Colon (tissue), 2 donors: Measurements from ENCODE around the gene DGUOK.
"Not testable (repeated sequence)": the region's sequence is repeated elsewhere in the genome, so short reads cannot be mapped to it uniquely, and the experiment has no call there.

Experiments
- FAIRE-seq: peaks from 2 replicates; lab custom pipeline; 2012; peaks lifted over from hg19 to GRCh38; lab: Jason Lieb, UNC
- donor health status: control.
- donor health status: control.

Gene DGUOK

DNA sequence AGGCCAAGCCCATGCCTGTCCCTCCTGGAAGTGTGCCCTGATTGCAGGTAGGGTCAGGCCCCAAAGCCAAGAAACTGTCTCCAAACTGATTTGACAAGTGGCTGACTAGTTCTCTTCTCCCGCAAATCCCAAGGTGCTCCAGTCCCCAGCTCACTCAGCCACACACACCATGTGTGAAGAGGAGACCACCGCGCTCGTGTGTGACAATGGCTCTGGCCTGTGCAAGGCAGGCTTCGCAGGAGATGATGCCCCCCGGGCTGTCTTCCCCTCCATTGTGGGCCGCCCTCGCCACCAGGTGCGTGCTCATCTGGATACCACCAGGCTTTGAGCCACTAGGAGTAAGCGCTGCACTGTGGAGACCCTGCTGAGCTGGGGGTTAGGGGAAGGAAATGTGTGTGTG, 25.5 kb upstream of the DGUOK start:
- FAIRE-seq: no peak

DNA sequence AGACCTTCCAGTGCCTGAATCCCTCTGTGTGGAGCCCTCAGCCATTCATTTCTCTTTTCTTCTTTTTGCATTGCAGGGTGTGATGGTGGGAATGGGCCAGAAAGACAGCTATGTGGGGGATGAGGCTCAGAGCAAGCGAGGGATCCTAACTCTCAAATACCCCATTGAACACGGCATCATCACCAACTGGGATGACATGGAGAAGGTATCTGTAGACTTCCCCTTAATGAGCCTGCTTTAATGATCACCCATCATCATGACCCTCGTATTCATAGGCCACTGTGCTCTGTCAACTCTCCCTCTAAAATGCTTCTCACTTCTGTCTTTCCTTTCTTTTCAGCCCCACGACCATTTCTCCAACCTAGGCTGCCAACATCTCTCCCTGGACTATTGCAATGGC, 24.4 kb upstream of the DGUOK start:
- no peak for FAIRE-seq

DNA sequence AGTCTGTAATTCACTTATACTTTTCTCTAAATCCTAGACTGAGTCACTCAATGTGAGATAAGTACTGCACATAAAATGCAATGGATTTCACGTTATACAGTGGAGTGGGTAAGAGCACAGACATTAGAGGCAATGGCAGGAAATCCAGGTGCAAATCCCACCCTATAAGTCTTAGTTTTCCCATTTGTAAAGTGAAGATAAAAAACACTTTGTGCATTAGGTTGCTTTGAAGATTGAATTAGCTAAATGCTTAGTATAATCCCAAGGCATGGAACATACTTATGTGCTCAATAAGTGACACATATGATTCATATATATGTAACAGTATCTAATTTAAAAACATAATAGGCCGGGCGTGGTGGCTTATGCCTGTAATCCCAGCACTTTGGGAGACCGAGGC, 23.4 kb upstream of the DGUOK start:
- no peak for FAIRE-seq

DNA sequence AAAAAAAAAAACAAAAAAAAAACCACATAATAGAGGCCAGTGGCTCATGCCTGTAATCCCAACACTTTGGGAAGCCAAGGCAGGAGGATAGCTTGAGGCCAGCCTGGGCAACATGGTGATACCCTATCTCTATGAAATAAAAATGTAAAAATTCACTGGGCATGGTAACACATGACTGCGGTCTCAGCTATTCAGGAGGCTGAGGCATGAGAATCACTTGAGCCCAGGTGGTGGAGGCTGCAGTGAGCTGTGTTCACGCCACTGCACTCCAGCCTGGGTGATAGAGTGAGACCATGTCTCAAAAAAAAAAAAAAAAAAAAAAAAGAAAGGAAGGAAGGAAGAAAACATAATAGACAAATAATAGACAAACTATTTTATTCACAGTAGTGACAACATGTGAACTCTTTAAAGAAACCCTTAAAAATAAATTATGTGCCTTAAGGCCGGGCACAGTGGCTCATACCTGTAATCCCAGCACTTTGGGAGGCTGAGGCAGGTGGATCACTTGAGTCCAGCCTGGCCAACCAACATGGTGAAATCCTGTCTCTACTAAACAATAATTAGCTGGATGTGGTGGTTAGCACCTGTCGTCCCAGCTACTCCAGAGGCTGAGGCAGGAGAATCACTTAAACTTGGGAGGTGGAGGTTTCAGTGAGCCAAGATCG, 22.6 kb upstream of the DGUOK start:
- not testable (repeated sequence) for FAIRE-seq

DNA sequence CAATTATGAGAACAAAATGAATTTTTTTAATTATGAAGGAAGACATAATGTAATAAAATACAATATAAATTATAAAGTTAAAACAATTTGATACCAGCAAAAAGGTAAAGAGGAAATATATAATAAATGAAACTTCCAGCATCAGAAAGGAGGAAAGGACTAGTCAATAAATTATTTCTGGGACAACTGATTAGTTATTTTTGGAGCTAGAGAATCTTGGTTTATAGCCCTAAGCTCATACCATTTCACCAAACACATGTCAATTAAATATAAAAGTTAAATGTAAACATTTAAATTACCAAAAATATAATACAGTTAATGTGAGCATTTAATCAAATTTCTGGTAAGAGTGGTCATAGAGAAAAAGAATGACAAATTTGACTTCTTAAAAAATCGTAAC, 21.7 kb upstream of the DGUOK start:
- FAIRE-seq: no peak

DNA sequence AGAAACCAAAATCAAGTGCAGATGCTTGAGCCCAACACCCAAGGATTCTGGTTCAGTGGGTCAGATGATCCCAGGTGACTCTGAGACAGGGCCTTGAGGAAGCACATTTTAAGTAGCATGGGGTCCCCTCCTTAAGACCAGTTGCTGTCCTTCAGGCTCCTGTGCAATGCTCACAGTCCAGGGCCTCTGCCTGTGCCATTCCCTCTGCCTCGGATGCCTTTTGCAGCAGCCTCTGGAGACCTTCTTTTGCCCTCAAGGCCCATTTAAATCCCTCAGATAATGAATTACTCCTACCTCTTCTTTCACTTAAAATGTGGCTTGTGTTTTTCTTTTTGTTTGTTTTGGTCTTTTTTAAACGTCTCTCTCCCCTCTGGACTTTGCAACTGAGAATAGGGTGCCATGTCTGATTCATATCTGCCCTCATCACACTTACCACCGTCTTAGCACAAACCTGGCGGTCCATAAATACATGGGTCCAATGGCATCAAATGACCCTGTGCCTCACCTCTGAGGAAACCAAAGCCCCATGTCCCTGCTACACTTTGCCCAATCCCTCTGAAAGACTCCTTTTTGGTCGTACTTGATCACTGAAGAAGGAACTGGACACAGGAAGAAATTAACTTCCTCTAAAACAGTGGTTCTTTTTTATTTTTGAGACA, 19.7 kb upstream of the DGUOK start:
- FAIRE-seq: no peak

DNA sequence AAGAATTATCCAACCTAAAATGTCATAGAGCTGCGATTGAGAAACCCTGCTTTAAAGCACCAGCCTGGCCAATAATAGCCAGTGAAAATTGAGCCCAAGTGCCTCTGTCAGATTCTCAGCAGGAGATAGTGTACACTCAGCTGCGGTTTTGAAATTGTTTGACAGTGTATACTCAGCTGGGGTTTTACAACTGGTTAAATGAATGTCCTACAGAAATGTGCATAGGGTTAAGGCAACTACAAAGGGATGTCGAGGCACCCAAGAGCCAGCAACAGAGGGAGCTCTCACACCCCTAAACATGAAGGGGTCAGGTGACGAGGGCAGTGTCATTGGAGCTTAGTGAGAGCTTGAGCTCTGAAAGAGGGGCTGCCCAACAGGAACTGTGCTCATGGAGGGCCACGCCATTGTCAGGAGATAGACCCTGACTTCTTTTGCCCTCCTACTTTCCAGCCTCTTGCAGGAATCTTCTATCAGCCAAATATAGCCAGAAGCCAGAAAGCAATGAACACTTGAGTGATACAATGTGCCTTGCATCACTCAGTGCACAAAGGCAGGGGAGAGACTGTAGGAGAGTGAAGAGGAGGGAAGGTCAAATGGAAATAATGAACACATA, 18.7 kb upstream of the DGUOK start:
- FAIRE-seq: no peak

DNA sequence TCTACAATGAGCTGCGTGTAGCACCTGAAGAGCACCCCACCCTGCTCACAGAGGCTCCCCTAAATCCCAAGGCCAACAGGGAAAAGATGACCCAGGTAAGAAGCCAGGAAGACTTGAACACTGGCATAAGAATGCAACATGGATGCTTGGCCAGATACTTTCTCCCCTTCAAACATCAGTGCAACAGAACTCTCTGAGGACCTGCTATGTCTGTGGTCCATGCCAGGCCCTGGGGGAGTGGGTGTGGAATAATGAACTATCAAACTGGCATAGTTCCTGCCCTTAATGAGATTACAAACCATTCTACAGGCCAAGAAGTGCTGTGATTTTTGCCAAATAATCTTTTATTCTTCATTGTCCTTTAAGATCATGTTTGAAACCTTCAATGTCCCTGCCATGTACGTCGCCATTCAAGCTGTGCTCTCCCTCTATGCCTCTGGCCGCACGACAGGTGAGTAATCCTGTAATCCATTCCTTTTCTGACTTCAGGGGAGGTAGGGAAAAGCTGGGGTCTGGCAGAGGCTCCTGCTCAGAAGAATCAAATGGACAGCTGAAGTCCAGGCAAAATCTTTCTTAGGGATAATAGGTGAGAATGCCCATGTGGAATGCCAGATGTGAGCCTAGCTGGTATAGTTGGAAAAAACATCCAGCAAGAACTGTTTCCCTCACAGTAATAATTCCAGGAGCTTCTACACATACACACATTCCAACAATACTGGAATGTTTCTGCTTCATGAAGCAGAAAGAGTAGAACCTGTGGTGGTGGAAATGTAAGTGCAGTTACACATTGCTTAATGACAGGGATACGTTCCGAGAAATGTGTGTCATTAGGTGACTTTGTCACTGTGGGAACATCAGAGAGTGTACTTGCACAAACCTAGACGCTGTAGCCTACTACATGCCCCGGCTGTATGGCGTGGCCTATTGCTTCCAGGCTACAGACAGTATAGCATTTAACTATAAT, 17.7 kb upstream of the DGUOK start:
- no peak for FAIRE-seq

DNA sequence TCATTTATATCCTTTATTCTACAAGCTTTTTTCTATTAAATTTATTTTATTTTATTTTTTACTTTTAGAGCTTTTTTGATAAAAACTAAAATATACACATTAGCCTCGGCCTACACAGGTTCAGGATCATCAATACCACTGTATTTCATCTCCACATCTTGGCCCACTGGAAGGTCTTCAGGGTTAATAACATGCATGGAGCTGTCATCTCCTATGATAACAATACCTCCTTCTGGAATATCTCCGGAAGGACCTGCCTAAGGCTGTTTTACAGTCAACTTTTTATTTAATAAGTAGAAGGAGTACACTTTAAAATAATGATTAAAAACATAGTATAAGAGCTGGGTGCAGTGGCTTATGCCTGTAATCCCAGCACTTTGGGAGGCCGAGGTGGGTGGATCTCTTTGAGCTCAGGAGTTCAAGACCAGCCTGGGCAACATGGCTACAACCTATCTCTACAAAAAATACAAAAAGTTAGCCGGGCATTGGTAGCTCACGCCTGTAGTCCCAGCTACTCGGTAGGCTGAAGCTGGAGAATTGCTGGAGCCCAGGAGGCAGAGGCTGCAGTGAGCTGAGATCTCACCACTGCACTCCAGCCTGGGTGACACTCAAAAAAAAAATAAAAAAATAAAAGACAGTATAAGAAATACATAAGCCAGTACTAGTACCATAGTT, 15.7 kb upstream of the DGUOK start:
- FAIRE-seq: no peak

DNA sequence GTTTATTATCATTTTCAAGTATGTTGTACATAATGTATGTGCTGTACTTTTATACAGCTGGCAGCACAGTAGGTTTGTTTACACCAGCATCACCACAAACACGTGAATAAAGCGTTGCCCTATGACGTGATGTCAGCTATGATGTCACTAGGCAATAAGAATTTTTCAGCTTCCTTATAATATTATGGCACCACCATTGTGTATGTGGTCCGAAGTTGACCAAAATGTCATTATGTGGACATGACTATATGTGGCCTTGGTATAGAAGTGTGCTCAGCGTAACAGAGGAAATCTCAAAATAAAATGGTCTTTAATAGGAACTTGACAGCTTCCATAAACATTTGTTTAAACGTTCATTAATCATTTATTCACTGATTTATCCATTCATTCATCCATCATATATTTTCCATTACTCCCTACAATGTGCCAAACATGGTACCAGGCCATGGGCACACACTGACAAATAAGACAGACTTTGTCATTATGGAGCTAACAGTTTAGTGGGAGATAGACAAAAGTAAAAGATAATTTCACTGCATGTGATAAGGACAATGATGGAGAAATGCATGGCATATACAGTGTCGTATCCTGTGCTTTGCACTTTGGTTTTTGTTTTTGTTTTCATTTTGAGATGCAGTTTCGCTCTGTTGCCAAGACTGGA, 15.0 kb upstream of the DGUOK start:
- FAIRE-seq: no peak

DNA sequence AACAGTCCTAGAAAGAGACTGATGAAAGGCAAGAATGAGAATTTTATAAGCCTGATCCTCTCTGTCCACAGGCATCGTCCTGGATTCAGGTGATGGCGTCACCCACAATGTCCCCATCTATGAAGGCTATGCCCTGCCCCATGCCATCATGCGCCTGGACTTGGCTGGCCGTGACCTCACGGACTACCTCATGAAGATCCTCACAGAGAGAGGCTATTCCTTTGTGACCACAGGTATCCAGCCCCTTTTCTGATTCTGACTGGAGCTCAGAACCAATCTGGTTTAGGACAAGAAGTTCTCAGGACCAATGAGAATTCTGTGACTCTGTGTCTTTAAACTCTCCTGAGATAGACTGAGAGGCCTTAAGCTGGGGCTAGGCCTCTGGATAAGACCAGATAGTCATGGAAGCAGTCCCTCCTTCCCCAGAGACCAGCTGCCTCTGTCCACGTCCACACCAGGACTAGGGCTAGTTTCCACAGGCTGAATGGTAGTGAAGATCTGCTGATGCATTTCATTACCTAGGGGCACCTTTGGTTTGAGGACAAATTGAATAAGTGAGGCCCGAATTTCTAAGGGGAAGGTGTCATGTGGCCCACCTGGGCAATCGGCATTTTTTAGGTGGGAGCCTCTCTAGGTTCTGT, 13.1 kb upstream of the DGUOK start:
- no peak for FAIRE-seq

DNA sequence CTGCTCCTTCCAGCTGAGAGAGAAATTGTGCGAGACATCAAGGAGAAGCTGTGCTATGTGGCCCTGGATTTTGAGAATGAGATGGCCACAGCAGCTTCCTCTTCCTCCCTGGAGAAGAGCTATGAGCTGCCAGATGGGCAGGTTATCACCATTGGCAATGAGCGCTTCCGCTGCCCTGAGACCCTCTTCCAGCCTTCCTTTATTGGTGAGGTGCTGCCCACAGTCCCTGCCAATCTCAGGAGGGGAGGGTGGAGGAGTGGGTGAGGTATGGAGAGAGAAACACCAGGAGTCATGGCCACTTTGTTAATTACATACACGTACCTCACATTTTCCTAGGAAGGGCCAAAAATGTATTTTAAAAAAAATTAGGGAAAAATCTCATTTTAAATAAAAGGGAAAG, 12.0 kb upstream of the DGUOK start:
- FAIRE-seq: no peak

DNA sequence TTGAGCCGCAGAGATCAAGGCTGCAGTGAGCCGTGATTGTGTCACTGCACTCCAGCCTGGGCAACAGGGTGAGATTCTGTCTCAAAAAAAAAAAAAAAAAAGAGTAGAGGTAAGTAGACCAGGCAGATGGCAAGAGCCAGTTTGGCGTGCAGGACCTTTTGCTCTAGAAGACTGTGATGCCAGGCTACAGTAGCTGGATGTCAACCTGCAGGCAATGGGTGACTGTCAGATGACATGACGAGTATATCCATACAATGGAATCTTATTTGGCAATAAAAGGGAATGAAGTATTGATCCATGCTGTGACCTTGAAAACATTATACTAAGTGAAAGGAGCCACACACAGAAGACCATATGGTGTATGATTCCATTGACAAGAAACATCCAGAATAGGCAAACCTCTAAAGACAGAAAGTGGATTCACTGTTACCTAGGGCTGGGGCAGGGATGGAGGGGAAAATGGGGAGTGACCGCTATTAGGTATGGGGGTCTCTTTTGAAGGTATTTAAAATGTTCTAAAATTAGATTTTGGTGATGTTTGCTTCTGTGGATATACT, 11.2 kb upstream of the DGUOK start:
- no peak for FAIRE-seq

DNA sequence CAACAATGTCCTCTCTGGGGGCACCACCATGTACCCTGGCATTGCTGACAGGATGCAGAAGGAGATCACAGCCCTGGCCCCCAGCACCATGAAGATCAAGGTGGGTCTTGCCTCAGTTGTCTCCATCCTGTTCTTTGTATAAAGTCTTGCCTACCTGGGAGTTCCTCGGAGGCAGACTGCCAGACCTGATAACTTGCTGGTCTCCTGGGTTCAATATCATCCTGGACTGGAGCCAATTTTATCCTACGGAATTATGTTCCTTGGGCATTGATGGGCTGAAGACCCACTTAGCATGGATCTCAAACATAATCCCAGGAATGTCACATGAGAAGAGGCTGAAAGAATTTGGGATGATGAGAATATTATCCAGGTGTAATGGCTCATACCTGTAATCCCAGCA, 10.0 kb upstream of the DGUOK start:
- FAIRE-seq: no peak

DNA sequence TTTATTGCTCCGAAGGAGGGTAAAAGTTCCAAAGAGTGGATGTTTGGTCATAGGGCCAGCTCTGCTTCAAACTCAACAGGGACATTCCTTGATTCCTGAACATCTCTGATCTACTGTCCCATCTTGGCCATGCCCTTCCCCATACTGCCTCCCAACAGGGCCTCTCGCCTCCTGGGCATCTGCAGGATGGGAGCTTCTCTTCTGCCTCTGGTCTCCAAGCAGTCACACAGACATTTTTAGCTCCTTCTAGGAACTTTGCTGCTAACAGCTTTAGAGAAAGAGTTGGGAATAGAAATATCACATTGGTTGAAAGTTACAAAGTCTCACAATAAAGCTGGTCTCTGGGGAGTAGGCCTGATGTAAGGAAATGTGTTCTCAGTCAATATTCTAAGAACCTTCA, 9.4 kb upstream of the DGUOK start:
- no peak for FAIRE-seq

DNA sequence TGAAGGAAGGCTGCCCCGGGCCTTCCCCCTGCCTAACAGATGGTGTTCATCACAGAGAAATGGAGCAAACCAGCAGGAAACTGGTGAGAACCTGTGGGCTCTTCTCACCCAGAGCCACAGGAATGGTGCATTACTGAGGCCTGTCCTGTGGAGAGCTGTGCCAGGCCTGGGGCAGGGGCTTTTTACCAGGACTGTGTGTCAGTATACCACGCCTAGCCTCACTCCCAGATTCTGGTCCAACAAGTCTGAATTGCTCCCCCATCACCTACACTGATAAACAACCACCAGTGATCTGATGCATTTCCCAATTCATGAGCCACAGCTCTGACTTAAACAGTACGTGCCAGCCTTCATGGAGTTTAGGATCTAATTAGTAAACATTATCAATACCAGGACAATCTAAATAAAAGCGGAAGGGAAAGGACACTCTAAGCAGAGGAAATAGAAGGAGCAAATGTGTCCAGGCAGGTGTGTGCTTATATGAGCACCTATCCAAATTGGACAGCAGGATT, 8.9 kb upstream of the DGUOK start:
- FAIRE-seq: no peak

DNA sequence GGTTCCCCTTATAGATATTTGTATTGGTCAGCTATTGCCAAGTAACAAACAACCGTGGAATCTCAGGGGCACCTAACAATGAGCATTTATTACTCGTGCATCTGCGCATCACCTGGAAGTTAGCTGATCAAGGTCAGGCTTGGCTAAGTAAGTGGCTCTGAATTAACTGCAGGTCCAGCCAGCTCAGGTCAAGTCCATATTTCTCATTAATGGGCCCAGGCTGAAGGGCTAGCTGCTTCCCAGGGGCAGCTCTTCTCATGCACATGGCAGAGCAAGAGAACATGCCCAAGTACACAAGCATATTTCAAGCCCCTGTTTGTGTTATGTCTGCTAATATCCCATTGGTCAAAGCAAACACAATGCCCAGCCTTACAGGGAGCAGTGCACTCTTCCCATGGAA, 7.8 kb upstream of the DGUOK start:
- FAIRE-seq: no peak

DNA sequence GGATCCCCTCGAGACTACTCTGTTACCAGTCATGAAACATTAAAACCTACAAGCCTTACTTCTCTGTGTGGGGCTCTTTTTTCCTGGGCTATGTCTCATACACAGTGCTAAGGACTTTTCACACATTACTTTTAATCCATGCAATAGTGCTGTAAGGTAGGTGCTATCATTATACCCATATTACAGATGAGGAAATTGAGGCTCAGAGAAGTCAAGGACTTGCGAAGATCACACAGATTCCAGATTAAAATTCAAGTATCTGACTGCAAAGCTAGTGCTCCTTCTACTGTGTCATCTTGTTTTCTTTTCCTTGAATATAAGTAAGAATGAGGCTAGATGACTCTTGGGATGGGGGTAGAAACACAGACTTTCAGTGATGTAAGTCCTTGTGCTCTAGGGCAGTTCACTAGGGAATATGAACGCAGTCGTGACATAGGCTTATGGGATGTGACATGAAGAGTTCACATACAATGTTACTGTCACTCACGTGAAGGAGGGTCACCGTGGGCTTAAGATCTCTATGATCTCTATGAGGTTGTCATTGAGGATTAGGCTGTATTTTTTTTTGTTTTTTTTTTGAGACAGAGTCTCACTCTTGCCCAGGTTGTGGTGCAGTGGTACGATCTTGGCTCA, 7.0 kb upstream of the DGUOK start:
- no peak for FAIRE-seq

DNA sequence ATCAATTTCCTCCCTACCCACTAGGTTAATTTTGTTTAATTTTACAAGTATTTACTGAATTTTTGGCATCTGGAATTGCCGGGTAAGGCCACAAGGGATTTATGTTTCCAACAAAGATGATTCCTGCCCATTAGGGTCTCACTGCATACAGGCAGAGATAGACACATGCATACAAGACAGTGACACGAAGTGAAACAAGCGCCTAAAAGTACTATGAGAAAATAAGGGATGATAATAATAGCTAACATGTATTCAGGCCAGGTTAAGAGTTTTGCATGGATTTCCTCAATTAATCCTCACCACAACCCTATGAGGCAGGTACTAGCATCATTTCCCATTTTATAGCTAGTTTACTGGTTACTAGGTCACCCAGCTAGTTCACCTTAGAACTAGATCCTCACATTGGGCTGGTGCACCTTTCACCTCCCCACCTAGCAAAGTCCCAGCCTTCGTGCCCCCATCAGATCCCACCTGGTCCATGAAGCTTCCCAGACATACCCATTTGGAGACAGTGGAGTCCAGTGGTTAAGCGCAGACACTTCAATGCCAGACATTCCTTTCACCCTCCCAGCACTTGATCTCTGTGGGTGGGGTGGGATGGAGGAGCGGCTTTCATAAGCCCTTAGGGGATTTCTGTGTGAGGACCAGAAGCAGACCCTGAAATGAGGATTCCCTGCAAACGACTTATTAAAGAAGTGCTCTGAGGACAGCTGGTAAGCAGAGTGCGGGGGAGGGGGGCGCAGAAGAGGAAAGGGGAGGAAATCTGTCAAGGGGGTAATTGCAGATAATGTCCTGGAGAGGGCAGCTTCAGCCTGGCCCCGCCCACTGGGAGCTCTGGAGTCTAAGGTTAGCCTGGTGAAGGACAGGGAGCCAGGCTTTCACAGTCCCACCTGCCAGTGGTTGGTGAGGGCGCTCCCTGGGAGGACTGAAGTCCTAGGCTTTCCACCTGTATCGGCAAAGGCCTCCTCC, 5.8 kb upstream of the DGUOK start:
- FAIRE-seq: no peak
